ENCODE results near the gene CENPL.

Gene CENPL

DNA sequence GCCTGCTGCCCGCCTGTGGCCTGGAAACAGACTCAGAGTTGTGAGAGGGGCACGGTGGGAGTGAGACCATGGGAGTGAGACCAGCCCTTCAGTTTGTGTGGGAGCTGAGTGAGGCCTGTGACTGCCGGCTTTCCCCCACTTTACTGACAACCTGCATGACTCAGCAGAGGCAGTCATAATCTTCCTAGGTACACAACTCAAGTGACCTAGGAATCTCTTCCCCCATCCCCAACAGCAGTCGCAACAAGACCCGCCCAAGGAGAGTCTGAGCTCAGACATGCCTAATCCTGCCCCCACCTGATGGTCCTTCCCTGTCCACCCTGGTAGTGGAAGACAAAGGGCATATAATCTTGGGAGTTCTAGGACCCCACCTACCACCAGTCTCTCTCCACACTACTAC, 65.7 kb downstream of the CENPL start:
- DNase-seq, result no peak

DNA sequence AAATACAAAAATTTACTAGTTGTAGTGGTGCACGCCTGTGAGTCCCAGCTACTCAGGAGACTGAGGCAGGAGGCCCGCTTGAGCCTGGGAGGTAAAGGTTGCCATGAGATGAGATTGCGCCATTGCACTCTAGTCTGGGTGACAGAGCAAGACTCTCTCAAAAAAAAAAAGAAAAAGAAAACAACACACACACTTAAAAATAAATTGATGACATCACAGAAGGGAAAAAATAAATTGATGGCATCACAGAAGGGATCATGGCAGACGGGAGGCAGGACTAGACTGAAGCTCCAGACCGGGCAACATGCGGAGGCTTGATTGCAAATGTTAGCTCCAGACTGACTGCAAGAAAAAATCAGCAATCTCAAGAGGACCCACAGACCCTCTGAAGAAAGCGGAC, 66.6 kb downstream of the CENPL start:
- no peak for DNase-seq

DNA sequence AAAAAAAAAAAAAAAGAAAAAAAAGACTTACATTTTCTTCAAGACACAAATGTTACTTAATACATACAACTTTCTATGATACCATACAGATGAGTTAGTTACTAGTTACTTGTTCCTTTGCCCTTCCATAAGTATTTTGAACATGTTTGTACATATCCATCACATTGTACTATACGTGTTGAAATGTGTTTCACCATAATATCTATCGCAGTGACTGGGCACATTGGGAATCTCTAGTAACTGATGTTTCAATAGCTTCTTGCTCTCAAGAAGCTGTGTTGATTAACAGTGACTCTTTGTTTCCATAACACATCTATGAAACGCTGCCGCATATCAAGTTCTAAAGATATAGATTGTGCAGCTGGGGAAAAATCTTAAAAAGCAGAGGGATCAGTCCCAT, 67.0 kb downstream of the CENPL start:
- no peak for DNase-seq

DNA sequence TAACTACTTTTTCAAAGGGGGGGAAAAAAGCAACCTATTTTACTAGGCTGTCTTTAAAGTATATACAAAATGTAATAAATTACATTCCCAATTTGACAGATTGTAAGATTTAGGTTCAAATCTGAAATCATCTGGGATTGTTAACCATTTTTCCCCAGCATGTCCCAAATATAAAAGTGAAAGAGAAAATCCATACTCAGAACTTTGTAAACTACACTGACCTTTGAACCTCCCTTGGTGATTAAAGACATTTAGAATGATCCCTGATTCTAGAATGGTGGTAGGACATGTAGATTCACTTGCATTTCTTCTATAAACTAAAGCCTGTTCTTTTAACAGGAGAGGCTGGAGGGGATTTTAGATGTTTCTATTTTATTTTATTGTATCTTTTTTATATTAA, 70.9 kb downstream of the CENPL start:
- no peak for DNase-seq

All from hypothalamus (tissue), 51 donors.